Fibroblast of mammary gland (primary cell): ENCODE measurements around the gene KRTAP24-1.

ENCODE experiments used
- DNase-seq: peaks from one replicate; pipeline ENCODE4 v3.0.0-alpha.2; 2010; ENCODE audit warnings: low read depth
- H3K4me3 ChIP-seq: 2 replicates; pipeline ENCODE4 v1.5.1; 2011; ENCODE audit warnings: low read depth, mild to moderate bottlenecking, low read length, moderate library complexity; ENCODE audit not compliant: control insufficient read depth
- CTCF ChIP-seq: conservative IDR thresholded peaks from 2 replicates; pipeline ENCODE4 v1.5.1; 2011; ENCODE audit warnings: low read depth, low read length, inconsistent platforms; ENCODE audit not compliant: control insufficient read depth, insufficient read depth

Gene KRTAP24-1

GRCh38 chr21:30243691-30244090 lies 39.1 kb downstream of the KRTAP24-1 start:
- TF ChIP-seq CTCF: no peak
- no peak for DNase-seq

GRCh38 chr21:30240661-30241060 lies 42.1 kb downstream of the KRTAP24-1 start:
- no peak for DNase-seq
- TF ChIP-seq CTCF: no peak
- no peak overlapping the region for H3K4me3 ChIP-seq

More at GRCh38 chr21:30243691-30244090, 39.1 kb downstream of the KRTAP24-1 start:
- no peak overlapping the region for H3K4me3 ChIP-seq

- no peak for DNase-seq
- no peak for TF ChIP-seq CTCF
- no peak overlapping the region for H3K4me3 ChIP-seq
These were observed 44.6 kb downstream of the KRTAP24-1 start for GRCh38 chr21:30238168-30238567.

GRCh38 chr21:30234643-30235042 lies 48.1 kb downstream of the KRTAP24-1 start:
- H3K4me3 ChIP-seq: no peak overlapping the region
- TF ChIP-seq CTCF: no peak
- peak; percentile 93 for DNase-seq

- no peak overlapping the region for H3K4me3 ChIP-seq
- no peak for TF ChIP-seq CTCF
- DNase-seq: no peak
These were observed 48.7 kb downstream of the KRTAP24-1 start for GRCh38 chr21:30234050-30234449.

GRCh38 chr21:30233228-30234020 lies 49.3 kb downstream of the KRTAP24-1 start:
- no peak for TF ChIP-seq CTCF
- DNase-seq: peak; percentile 78
- H3K4me3 ChIP-seq: no peak overlapping the region

GRCh38 chr21:30232011-30232410 lies 50.7 kb downstream of the KRTAP24-1 start:
- no peak for TF ChIP-seq CTCF
- peak; percentile 65 for DNase-seq
- H3K4me3 ChIP-seq: no peak overlapping the region
